ENCODE results near the gene HACL1.
"Not testable (repeated sequence)": the region's sequence is repeated elsewhere in the genome, so short reads cannot be mapped to it uniquely, and the experiment has no call there.

HACL1 gene

GRCh38 chr3:15630646-15631350 lies 29.4 kb upstream of the HACL1 start:
- DNase-seq (ENCODE audit: low read depth in 2 of 2), result no peak

GRCh38 chr3:15629860-15630597 lies 28.7 kb upstream of the HACL1 start:
- peak in 1 of 2 donors; percentile 47 for DNase-seq (ENCODE audit: low read depth in 2 of 2)

- DNase-seq (ENCODE audit: low read depth in 2 of 2), result no peak
Observed at GRCh38 chr3:15628967-15629366, 27.6 kb upstream of the HACL1 start.

- no peak for DNase-seq (ENCODE audit: low read depth in 2 of 2)
Observed at GRCh38 chr3:15623535-15624440, 22.4 kb upstream of the HACL1 start.

GRCh38 chr3:15619659-15620464 lies 18.5 kb upstream of the HACL1 start:
- DNase-seq (ENCODE audit: low read depth in 2 of 2), result not testable (repeated sequence)

- no peak for DNase-seq (ENCODE audit: low read depth in 2 of 2)
Observed at GRCh38 chr3:15616053-15616452, 14.7 kb upstream of the HACL1 start.

- no peak for DNase-seq (ENCODE audit: low read depth in 2 of 2)
Observed at GRCh38 chr3:15614958-15615357, 13.6 kb upstream of the HACL1 start.

- DNase-seq (ENCODE audit: low read depth in 2 of 2), result no peak
Observed at GRCh38 chr3:15612001-15612400, 10.6 kb upstream of the HACL1 start.

GRCh38 chr3:15611018-15611417 lies 9.6 kb upstream of the HACL1 start:
- no peak for DNase-seq (ENCODE audit: low read depth in 2 of 2)

GRCh38 chr3:15610082-15610759 lies 8.9 kb upstream of the HACL1 start:
- no peak for DNase-seq (ENCODE audit: low read depth in 2 of 2)

- no peak for DNase-seq (ENCODE audit: low read depth in 2 of 2)
Observed at GRCh38 chr3:15606434-15606891, 5.1 kb upstream of the HACL1 start.

- not testable (repeated sequence) for DNase-seq (ENCODE audit: low read depth in 2 of 2)
Observed at GRCh38 chr3:15604584-15604983, 3.2 kb upstream of the HACL1 start.

- DNase-seq (ENCODE audit: low read depth in 2 of 2), result not testable (repeated sequence)
Observed at GRCh38 chr3:15602816-15603215, 1.4 kb upstream of the HACL1 start.

- DNase-seq (ENCODE audit: low read depth in 2 of 2), result no peak
Observed at GRCh38 chr3:15602146-15602536, 772 bp upstream of the HACL1 start.

GRCh38 chr3:15601046-15601398 lies 347 bp downstream of the HACL1 start:
- DNase-seq (ENCODE audit: low read depth in 2 of 2), result no peak

GRCh38 chr3:15595955-15596354 lies 5.4 kb downstream of the HACL1 start:
- no peak for DNase-seq (ENCODE audit: low read depth in 2 of 2)

- no peak for DNase-seq (ENCODE audit: low read depth in 2 of 2)
Observed at GRCh38 chr3:15592968-15593367, 8.4 kb downstream of the HACL1 start.

- no peak for DNase-seq (ENCODE audit: low read depth in 2 of 2)
Observed at GRCh38 chr3:15591928-15592327, 9.4 kb downstream of the HACL1 start.

- no peak for DNase-seq (ENCODE audit: low read depth in 2 of 2)
Observed at GRCh38 chr3:15591242-15591641, 10.1 kb downstream of the HACL1 start.

- DNase-seq (ENCODE audit: low read depth in 2 of 2), result no peak
Observed at GRCh38 chr3:15585111-15585845, 16.1 kb downstream of the HACL1 start.

Measured in stimulated activated CD4-positive, alpha-beta T cell treated with anti-CD3 and anti-CD28 coated beads, Interleukin-1b, Interleukin-23, amount 100 ng/mL, for 4 hours (primary cell).